Right ventricle myocardium inferior (tissue), 1 donor: ENCODE data around the gene PBRM1. TPM values are rescaled to one million over a fixed set of nuclear protein-coding genes. Genes with fewer than 3 reads are reported as not detected.
A peak's percentile ranks its signal among the peaks of the same experiment; 100 is the strongest.

ENCODE experiments used
- ATAC-seq: fragments of 200-7000 bp; cut with Tn5 transposase; one replicate; pipeline ENCODE4 v1.9.1; 2020; ENCODE audit warnings: mild to moderate bottlenecking, moderate library complexity
- DNase-seq: peaks from one replicate; pipeline ENCODE4 v3.0.0; 2021; ENCODE audit errors: missing footprints
- intact Hi-C: fragments of 100-400 bp; cut with DNase I; formaldehyde crosslinking; loops from one replicate; pipeline ENCODE4 v1.11.0; 2022
- total RNA-seq: library from RNA; stranded (reverse); fragmentation: NEBNext Ultra II Directional; extraction: Animal tissue kit (Norgen Biotek cat#: 25700); gene quantifications from one replicate; pipeline ENCODE4 v1.2.1, GENCODE V29; 2021
- donor health status: DM: no; HTN: yes; CAD: no; lungs with severe emphysema.

Gene PBRM1
- total RNA-seq, 1 donor from 2014 or later, result 45.3 TPM

- intact Hi-C loops, result no loop called here
- ATAC-seq (no peak), DNase-seq (peak; percentile 37)
Observed at GRCh38 chr3:52522651-52523251, 163.0 kb downstream of the PBRM1 start.

GRCh38 chr3:52521881-52522650, 163.6 kb downstream of the PBRM1 start:
- DNase-seq (peak; percentile 70), ATAC-seq (no peak)
- intact Hi-C loops, result no loop called here

GRCh38 chr3:52521488-52521824, 164.3 kb downstream of the PBRM1 start:
- intact Hi-C loops, result no loop called here
- ATAC-seq (no peak), DNase-seq (peak; percentile 20)

- intact Hi-C loops, result no loop called here
- ATAC-seq, result no peak
- peak; percentile 54 for DNase-seq
Observed at GRCh38 chr3:52520716-52521487, 164.8 kb downstream of the PBRM1 start.

- DNase-seq, result peak; percentile 60
- intact Hi-C loops, result no loop called here
Observed at GRCh38 chr3:52520141-52520667, 165.5 kb downstream of the PBRM1 start.

GRCh38 chr3:52519445-52520140, 166.1 kb downstream of the PBRM1 start:
- DNase-seq (peak; percentile 39), ATAC-seq (no peak)
- intact Hi-C loops, result no loop called here

More at GRCh38 chr3:52520141-52520667, 165.5 kb downstream of the PBRM1 start:
- ATAC-seq, result no peak

- DNase-seq (peak; percentile 67), ATAC-seq (peak; percentile 45)
- intact Hi-C loops, result no loop called here
Observed at GRCh38 chr3:52518723-52519444, 166.8 kb downstream of the PBRM1 start.

- intact Hi-C loops, result no loop called here
- no peak for ATAC-seq
Observed at GRCh38 chr3:52517796-52518722, 167.7 kb downstream of the PBRM1 start.

GRCh38 chr3:52516509-52517195, 169.1 kb downstream of the PBRM1 start:
- intact Hi-C loops, result no loop called here
- ATAC-seq (no peak), DNase-seq (peak; percentile 72)

More at GRCh38 chr3:52517796-52518722, 167.7 kb downstream of the PBRM1 start:
- DNase-seq, result peak; percentile 56

GRCh38 chr3:52515192-52515591, 170.5 kb downstream of the PBRM1 start:
- intact Hi-C loops, result no loop called here

GRCh38 chr3:52514576-52514975, 171.1 kb downstream of the PBRM1 start:
- no peak for ATAC-seq

More at GRCh38 chr3:52515192-52515591, 170.5 kb downstream of the PBRM1 start:
- ATAC-seq (no peak), DNase-seq (no peak)

GRCh38 chr3:52513281-52513680, 172.4 kb downstream of the PBRM1 start:
- intact Hi-C loops, result no loop called here
- DNase-seq, result no peak
- ATAC-seq, result no peak

More at GRCh38 chr3:52514576-52514975, 171.1 kb downstream of the PBRM1 start:
- no peak for DNase-seq
- intact Hi-C loops, result no loop called here

- no peak for DNase-seq
- no peak for ATAC-seq
- intact Hi-C loops, result no loop called here
Observed at GRCh38 chr3:52512727-52513126, 173.0 kb downstream of the PBRM1 start.

- ATAC-seq, result no peak
- no peak for DNase-seq
- intact Hi-C loops, result no loop called here
Observed at GRCh38 chr3:52512105-52512504, 173.6 kb downstream of the PBRM1 start.

- intact Hi-C loops, result no loop called here
- DNase-seq (no peak), ATAC-seq (no peak)
Observed at GRCh38 chr3:52511509-52511908, 174.2 kb downstream of the PBRM1 start.

GRCh38 chr3:52509753-52510328, 175.9 kb downstream of the PBRM1 start:
- DNase-seq (no peak), ATAC-seq (no peak)
- intact Hi-C loops, result no loop called here
